HFFc6 (cell line): ENCODE results near the gene SGMS1. TPM values are rescaled to one million over a fixed set of nuclear protein-coding genes. Genes with fewer than 3 reads are reported as not detected.

Experiments used
- DNase-seq: peaks from one replicate; pipeline ENCODE4 v3.0.0-alpha.2; 2018
- H3K27ac Mint-ChIP-seq: 2 replicates; pipeline ENCODE4 v1.8.0; 2020; ENCODE audit warnings: mild to moderate bottlenecking, mixed read lengths
- H3K27me3 Mint-ChIP-seq: 2 replicates; pipeline ENCODE4 v1.8.0; 2021; ENCODE audit warnings: mild to moderate bottlenecking, moderate library complexity, mixed read lengths; ENCODE audit not compliant: insufficient read depth
- H3K36me3 Mint-ChIP-seq: 2 replicates; pipeline ENCODE4 v1.8.0; 2021; ENCODE audit warnings: low read depth, mixed read lengths
- H3K4me1 Mint-ChIP-seq: 2 replicates; pipeline ENCODE4 v1.8.0; 2020; ENCODE audit warnings: low read depth, mixed read lengths
- H3K4me3 Mint-ChIP-seq: 2 replicates; pipeline ENCODE4 v1.8.0; 2020; ENCODE audit warnings: mild to moderate bottlenecking, moderate library complexity, mixed read lengths
- H3K9me3 Mint-ChIP-seq: 2 replicates; pipeline ENCODE4 v1.8.0; 2020; ENCODE audit warnings: mild to moderate bottlenecking, mixed read lengths
- total RNA-seq, 6 experiments: library from RNA; stranded (reverse); fragmentation: NEBNext Ultra II Directional; extraction: Animal tissue kit (Norgen Biotek cat#: 25700); gene quantifications; 2 replicates in 1 of 6; 3 replicates in 5 of 6; pipeline ENCODE4 v1.2.3, GENCODE V29; 2021
- TF ChIP-seq, protein P1 (sequence below): fragments of 200-600 bp; sonication (generic); IDR thresholded peaks from 2 replicates; pipeline ENCODE4 v1.5.0; 2021; ENCODE audit warnings: antibody characterized with exemption, mild to moderate bottlenecking

The SGMS1 gene
- total RNA-seq, 6 experiments from 2014 or later, result 19.6 to 27.5 (median 24.6) TPM

DNA sequence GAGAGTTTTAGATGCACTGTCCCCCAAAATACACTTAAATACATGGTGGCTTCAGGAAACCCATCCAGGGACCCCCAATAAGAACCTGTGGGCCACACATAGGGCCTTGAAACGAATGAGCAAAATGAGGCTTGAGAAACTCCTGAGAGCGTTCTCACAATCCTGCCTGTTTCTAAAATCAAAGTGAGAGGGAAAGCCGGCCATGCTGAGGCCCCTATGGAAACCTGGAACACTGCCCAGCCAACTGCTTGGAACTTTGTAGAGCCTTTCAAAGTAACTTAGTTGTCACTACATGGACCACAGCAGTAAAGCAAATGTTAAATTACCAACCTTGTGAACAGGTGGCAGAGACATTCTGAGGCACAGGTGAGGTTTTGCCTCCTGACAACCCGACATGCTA, 13.4 kb downstream of the SGMS1 start:
- Mint-ChIP-seq H3K4me3 (no peak overlapping the region), H3K36me3 (no peaks in the 10 kb centered on the region), H3K27me3 (peaks cover 3% of the 10 kb centered on the region), H3K27ac (no peak overlapping the region), H3K9me3 (no peaks in the 10 kb centered on the region), H3K4me1 (peaks cover 23% of the 10 kb centered on the region)
- TF ChIP-seq, protein P1, sequence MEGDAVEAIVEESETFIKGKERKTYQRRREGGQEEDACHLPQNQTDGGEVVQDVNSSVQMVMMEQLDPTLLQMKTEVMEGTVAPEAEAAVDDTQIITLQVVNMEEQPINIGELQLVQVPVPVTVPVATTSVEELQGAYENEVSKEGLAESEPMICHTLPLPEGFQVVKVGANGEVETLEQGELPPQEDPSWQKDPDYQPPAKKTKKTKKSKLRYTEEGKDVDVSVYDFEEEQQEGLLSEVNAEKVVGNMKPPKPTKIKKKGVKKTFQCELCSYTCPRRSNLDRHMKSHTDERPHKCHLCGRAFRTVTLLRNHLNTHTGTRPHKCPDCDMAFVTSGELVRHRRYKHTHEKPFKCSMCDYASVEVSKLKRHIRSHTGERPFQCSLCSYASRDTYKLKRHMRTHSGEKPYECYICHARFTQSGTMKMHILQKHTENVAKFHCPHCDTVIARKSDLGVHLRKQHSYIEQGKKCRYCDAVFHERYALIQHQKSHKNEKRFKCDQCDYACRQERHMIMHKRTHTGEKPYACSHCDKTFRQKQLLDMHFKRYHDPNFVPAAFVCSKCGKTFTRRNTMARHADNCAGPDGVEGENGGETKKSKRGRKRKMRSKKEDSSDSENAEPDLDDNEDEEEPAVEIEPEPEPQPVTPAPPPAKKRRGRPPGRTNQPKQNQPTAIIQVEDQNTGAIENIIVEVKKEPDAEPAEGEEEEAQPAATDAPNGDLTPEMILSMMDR, result no peak
- no peak for DNase-seq

DNA sequence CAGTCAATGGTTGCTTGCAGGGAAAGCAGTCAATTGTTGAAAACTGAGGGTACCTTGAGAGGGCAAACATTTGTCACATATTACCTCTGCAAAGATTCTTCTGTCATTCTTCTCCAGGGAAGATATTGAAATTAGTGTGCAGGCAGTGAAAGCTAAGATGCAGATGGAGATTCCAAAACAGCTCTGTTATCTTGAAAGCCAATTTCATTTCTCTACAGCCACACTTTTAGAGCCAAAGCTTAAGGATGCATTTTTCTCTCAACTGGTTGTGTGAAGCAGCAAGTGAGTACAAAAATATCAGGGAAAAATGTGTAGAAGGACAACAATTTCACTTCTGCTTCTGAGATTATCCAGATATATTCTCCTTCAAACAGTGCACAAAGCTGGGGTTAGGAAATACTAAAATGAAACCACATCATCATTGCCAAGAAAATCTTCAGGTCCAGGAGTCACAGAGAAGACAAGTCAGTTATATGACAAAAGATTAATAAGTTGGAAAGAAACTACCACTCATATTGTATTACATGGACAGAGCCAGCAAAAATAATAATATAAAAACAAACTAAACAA, 16.3 kb downstream of the SGMS1 start:
- Mint-ChIP-seq H3K9me3 (no peaks in the 10 kb centered on the region), H3K4me3 (no peak overlapping the region), H3K27me3 (peaks cover 3% of the 10 kb centered on the region), H3K27ac (no peak overlapping the region), H3K36me3 (no peaks in the 10 kb centered on the region), H3K4me1 (peaks cover 49% of the 10 kb centered on the region)
- DNase-seq, result no peak
- TF ChIP-seq, protein P1, result no peak

DNA sequence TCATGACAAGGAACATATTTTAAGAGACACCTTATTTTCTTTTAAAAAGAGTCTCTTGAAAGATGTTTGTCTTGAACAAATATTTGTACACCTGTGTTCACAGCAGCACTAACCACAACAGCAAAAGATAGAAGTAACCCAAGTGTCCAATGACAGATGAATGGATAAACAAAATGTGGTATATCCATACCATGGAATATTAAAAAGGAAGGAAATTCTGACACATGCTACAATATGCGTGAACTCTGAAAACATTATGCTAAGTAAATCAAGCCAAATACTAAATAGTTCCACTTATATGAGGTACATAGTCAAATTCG, 17.8 kb downstream of the SGMS1 start:
- Mint-ChIP-seq H3K27me3 (no peaks in the 10 kb centered on the region; the same call in 1 of the 2 replicates), H3K36me3 (no peaks in the 10 kb centered on the region), H3K4me3 (peak overlapping the region; percentile 60), H3K27ac (no peak overlapping the region), H3K9me3 (no peaks in the 10 kb centered on the region), H3K4me1 (peaks cover 63% of the 10 kb centered on the region)
- DNase-seq, result no peak
- TF ChIP-seq, protein P1, result no peak

DNA sequence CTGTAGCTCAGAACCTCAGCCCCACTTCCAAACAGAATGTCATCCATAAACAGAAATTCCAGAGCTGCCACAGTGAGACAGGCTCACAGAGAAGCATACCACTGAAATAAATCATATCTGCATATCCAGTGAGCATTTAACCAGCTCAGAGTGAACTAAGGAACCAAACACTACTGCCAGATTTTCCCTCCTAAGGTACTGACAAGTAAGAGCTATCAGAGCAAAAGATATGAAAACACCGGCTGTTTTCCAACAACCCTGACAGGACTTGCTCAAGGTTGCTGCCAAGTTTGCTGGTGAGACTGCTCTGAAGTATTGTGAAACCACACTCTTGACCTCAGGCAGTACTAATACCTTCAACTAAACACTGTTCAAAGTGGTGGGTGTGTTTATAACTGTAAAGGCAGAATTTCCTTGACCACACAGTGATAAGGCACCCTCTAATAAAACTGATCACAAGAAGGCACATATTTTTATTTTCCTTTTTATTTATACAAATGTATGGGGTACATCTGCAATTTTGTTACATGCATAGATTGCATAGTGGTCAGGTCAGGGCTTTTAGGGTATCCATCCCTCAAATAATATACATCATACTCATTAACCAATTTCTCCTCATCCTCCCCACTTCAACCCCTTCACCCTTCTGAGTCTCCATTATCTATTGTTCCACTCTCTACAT, 18.3 kb downstream of the SGMS1 start:
- Mint-ChIP-seq H3K36me3 (no peaks in the 10 kb centered on the region), H3K4me3 (peak overlapping the region; percentile 81), H3K4me1 (peaks cover 68% of the 10 kb centered on the region)

DNA sequence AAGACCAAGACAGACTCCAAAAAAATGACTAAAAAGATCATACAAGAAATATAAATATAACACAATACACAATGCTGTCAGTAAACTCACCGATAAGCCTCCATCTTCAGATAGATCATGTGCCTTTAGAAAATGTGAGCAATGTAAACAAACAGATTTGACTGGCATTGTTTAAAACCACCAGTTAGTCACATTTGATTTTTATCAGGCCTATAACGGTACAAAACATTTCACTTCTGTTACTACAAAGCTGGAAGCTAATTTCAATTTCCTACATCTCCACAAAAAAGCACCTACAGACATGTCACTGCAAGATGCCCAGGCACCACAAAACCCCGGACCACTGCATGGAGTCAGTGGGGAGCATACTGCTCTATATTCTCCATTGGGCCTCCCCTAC, 18.9 kb downstream of the SGMS1 start:
- Mint-ChIP-seq H3K27ac (peak overlapping the region; percentile 89), H3K27me3 (no peaks in the 10 kb centered on the region; the same call in 1 of the 2 replicates), H3K36me3 (no peaks in the 10 kb centered on the region), H3K4me3 (peak overlapping the region; percentile 81), H3K9me3 (no peaks in the 10 kb centered on the region), H3K4me1 (peaks cover 74% of the 10 kb centered on the region)
- TF ChIP-seq, protein P1, result no peak
- peak; percentile 38 for DNase-seq

More for the DNA sequence above, 18.3 kb downstream of the SGMS1 start:
- TF ChIP-seq, protein P1, result no peak
- peak; percentile 95 for DNase-seq
- Mint-ChIP-seq H3K27ac (peak overlapping the region; percentile 89), H3K9me3 (no peaks in the 10 kb centered on the region), H3K27me3 (no peaks in the 10 kb centered on the region; the same call in 1 of the 2 replicates)
